MM.1S (cell line): ENCODE measurements around the gene KCNK16.
A peak's percentile ranks its signal among the peaks of the same experiment; 100 is the strongest.

Experiments used
- DNase-seq: peaks from one replicate; pipeline ENCODE4 v3.0.0-alpha.2; 2015
- H2AFZ ChIP-seq: fragments of 300-600 bp; sonication (generic); 2 replicates; pipeline ENCODE4 v1.6.0; 2016; ENCODE audit warnings: antibody characterized with exemption, low read length
- H3F3A ChIP-seq: fragments of 300-600 bp; sonication (generic); 2 replicates; pipeline ENCODE4 v1.6.1; 2016; ENCODE audit warnings: mild to moderate bottlenecking, antibody characterized with exemption, low read length, moderate library complexity, mixed read lengths; ENCODE audit not compliant: insufficient read depth
- H3K27ac ChIP-seq: fragments of 300-600 bp; sonication (generic); 2 replicates; pipeline ENCODE4 v1.5.1; 2016; ENCODE audit warnings: mild to moderate bottlenecking, low read length
- H3K27me3 ChIP-seq: fragments of 300-600 bp; sonication (generic); replicated peaks from 2 replicates; pipeline ENCODE4 v1.6.0; 2016; ENCODE audit warnings: low read length; ENCODE audit not compliant: insufficient read depth
- H3K36me3 ChIP-seq: fragments of 300-600 bp; sonication (generic); replicated peaks from 2 replicates; pipeline ENCODE4 v1.6.1; 2016; ENCODE audit warnings: mild to moderate bottlenecking, low read length, mixed read lengths; ENCODE audit not compliant: insufficient read depth
- H3K4me1 ChIP-seq: fragments of 300-600 bp; sonication (generic); 2 replicates; pipeline ENCODE4 v1.6.1; 2016; ENCODE audit warnings: low read length, mixed read lengths
- H3K4me2 ChIP-seq: fragments of 300-600 bp; sonication (generic); 2 replicates; pipeline ENCODE4 v1.6.0; 2016; ENCODE audit warnings: low read depth, low read length
- H3K4me3 ChIP-seq: fragments of 300-600 bp; sonication (generic); 2 replicates; pipeline ENCODE4 v1.5.1; 2016; ENCODE audit warnings: low read length, mixed read lengths
- H3K79me2 ChIP-seq: fragments of 300-600 bp; sonication (generic); 2 replicates; pipeline ENCODE4 v1.6.1; 2016; ENCODE audit warnings: mixed run types, low read length, mixed read lengths
- H3K9ac ChIP-seq: fragments of 300-600 bp; sonication (generic); 2 replicates; pipeline ENCODE4 v1.6.1; 2016; ENCODE audit warnings: low read length, mixed read lengths
- H3K9me2 ChIP-seq: fragments of 300-600 bp; sonication (generic); replicated peaks from 2 replicates; pipeline ENCODE4 v1.6.1; 2016; ENCODE audit warnings: mild to moderate bottlenecking, low read length, mixed read lengths; ENCODE audit not compliant: insufficient read depth
- H3K9me3 ChIP-seq: fragments of 300-600 bp; sonication (generic); replicated peaks from 2 replicates; pipeline ENCODE4 v1.6.1; 2016; ENCODE audit warnings: mild to moderate bottlenecking, low read length, mixed read lengths; ENCODE audit not compliant: insufficient read depth
- H4K20me1 ChIP-seq: fragments of 300-600 bp; sonication (generic); 2 replicates; pipeline ENCODE4 v1.6.1; 2016; ENCODE audit warnings: mild to moderate bottlenecking, low read length, moderate library complexity, mixed read lengths; ENCODE audit not compliant: insufficient read depth
- EZH2 ChIP-seq: fragments of 300-600 bp; sonication (generic); optimal IDR thresholded peaks from 2 replicates; pipeline ENCODE3; 2017; ENCODE audit warnings: low read depth, mild to moderate bottlenecking, antibody characterized with exemption, low read length, mixed read lengths
- EZH2phosphoT487 ChIP-seq: fragments of 300-600 bp; sonication (generic); IDR thresholded peaks from 2 replicates; pipeline ENCODE4 v1.6.1; 2018; ENCODE audit warnings: antibody characterized with exemption, low read length
- TF ChIP-seq, protein P1 (sequence below): fragments of 300-600 bp; sonication (generic); IDR thresholded peaks from 2 replicates; pipeline ENCODE4 v1.5.1; 2016; ENCODE audit warnings: antibody characterized with exemption, low read length, mixed read lengths

KCNK16 gene

DNA sequence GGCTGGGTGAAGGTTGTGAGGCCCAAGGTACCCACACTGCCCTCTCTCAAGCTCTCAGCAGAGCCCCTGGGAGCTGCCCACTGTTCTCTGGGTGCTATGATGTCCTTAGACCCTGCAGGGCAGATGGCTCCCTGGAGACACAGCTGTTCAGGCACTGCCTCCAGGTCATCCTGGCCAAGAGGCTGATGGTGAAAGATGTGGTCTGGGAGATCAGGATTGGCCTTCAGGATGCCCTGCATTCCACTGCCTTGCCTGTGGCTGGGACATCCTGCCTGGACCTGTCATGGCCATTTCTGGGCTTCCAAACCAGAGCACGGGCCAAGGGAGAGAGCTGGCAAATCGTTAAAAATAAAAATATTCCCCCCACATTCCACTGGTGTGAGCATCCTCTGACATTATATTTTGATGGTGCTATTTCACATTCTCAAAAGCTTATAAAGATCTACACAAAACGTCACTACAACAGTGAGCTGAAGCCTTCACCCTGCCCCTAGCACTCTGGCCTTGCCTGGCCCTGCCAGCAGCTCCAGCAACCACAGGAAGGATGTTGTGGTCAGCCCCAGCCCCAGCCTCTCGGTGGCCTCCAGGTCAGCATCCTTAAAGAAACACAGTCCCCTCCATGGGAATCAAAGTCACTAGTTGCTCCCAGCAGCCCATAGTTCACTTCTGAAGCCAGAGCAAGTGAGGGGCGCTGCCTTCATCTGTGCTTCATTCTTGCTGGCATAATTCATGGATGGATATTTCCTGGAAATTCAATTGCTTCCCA, 13.5 kb upstream of the KCNK16 start:
- Histone ChIP-seq H3K79me2 (no peaks in the 10 kb centered on the region), H3F3A (no peaks in the 10 kb centered on the region), H3K9ac (no peak overlapping the region), H3K9me3 (no peaks in the 10 kb centered on the region), H3K4me3 (no peak overlapping the region), H3K36me3 (no peaks in the 10 kb centered on the region), H4K20me1 (no peaks in the 10 kb centered on the region), H3K27me3 (no peaks in the 10 kb centered on the region), H2AFZ (no peak overlapping the region), H3K27ac (no peak overlapping the region), H3K4me1 (peaks cover 10% of the 10 kb centered on the region), H3K9me2 (no peaks in the 10 kb centered on the region), H3K4me2 (no peak overlapping the region)
- TF ChIP-seq, protein P1, sequence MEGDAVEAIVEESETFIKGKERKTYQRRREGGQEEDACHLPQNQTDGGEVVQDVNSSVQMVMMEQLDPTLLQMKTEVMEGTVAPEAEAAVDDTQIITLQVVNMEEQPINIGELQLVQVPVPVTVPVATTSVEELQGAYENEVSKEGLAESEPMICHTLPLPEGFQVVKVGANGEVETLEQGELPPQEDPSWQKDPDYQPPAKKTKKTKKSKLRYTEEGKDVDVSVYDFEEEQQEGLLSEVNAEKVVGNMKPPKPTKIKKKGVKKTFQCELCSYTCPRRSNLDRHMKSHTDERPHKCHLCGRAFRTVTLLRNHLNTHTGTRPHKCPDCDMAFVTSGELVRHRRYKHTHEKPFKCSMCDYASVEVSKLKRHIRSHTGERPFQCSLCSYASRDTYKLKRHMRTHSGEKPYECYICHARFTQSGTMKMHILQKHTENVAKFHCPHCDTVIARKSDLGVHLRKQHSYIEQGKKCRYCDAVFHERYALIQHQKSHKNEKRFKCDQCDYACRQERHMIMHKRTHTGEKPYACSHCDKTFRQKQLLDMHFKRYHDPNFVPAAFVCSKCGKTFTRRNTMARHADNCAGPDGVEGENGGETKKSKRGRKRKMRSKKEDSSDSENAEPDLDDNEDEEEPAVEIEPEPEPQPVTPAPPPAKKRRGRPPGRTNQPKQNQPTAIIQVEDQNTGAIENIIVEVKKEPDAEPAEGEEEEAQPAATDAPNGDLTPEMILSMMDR, result no peak
- TF ChIP-seq EZH2phosphoT487 (no peak), EZH2 (no peak)
- DNase-seq, result peak; percentile 59

DNA sequence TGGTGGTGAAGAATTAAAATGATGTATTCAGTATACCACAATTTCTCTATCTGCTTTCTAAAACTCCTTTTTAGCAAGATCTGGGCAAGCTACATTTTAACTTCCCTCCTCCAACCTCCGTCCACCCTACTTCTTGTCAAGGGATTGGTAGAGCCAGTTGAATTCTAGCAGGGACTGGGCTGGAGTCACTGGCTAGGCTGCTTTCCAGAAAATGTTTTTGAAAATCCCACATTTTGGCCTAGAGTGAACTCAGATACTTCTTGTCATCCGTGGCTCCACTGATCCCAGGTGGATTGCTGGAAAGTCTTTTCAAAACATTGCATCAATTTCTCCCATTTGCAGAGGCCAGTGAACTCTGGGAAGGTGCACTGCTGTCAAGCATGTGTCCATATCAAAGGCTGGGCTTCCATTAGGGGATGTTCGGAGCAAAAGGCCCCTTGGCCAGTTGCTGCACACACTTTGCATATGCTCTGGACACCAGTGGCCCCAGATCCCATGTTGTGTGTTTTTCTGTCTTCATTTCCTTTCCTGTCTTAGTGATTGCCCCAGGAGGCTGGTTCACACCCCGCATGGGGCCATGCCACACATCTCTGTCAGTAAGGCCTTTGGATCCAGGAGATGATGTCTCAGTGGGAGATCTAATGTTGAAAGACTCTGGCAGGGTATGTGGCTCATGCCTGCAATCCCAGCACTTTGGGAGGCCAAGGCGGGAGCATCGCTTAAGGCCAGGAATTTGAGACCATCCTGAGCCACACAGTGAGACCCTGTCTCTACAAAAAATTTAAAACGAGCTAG, 11.3 kb upstream of the KCNK16 start:
- H3K27me3 ChIP-seq, result no peaks in the 10 kb centered on the region
- H3K9me3 ChIP-seq, result no peaks in the 10 kb centered on the region
- no peaks in the 10 kb centered on the region for H3K79me2 ChIP-seq
- no peak for DNase-seq
- no peak overlapping the region for H3K27ac ChIP-seq
- H3K4me3 ChIP-seq, result no peak overlapping the region
- no peaks in the 10 kb centered on the region for H3K36me3 ChIP-seq
- no peak overlapping the region for H3K4me2 ChIP-seq
- no peaks in the 10 kb centered on the region for H3F3A ChIP-seq
- no peaks in the 10 kb centered on the region for H4K20me1 ChIP-seq
- no peak overlapping the region for H2AFZ ChIP-seq
- H3K4me1 ChIP-seq, result peaks cover 10% of the 10 kb centered on the region
- TF ChIP-seq EZH2phosphoT487 (no peak), EZH2 (no peak)
- TF ChIP-seq, protein P1, result no peak
- H3K9ac ChIP-seq, result no peak overlapping the region
- H3K9me2 ChIP-seq, result no peaks in the 10 kb centered on the region

DNA sequence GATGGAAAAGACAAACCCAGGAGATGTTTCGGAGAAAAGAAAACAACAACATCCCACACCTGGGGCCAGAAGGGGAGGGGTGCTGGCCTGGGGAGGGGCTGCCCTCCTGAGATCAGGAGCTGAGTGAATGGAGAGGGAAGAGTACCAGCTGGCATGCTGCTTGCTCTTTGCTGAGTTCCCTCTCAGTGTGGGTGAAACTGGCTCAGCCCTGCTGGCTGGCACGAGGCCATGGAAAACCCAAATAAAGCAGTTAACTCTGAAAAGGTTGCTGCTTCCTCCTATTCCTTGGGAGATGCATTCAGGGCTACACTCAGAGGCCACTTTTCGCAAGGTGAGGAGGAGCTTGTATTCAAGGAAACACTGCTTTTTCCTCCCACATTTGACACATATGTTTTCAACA, 8.0 kb upstream of the KCNK16 start:
- Histone ChIP-seq H3K27me3 (no peaks in the 10 kb centered on the region), H3K9me3 (no peaks in the 10 kb centered on the region), H3K4me3 (no peak overlapping the region), H4K20me1 (no peaks in the 10 kb centered on the region), H3K27ac (no peak overlapping the region), H3K4me1 (no peaks in the 10 kb centered on the region), H3K9ac (no peak overlapping the region), H3K4me2 (no peak overlapping the region), H3F3A (no peaks in the 10 kb centered on the region), H3K9me2 (no peaks in the 10 kb centered on the region), H3K36me3 (no peaks in the 10 kb centered on the region), H3K79me2 (no peaks in the 10 kb centered on the region), H2AFZ (no peak overlapping the region)
- TF ChIP-seq EZH2, result no peak
- TF ChIP-seq EZH2phosphoT487, result no peak
- TF ChIP-seq, protein P1, result no peak
- DNase-seq, result no peak
